ENCODE data around the gene SVOP.

The SVOP gene

DNA sequence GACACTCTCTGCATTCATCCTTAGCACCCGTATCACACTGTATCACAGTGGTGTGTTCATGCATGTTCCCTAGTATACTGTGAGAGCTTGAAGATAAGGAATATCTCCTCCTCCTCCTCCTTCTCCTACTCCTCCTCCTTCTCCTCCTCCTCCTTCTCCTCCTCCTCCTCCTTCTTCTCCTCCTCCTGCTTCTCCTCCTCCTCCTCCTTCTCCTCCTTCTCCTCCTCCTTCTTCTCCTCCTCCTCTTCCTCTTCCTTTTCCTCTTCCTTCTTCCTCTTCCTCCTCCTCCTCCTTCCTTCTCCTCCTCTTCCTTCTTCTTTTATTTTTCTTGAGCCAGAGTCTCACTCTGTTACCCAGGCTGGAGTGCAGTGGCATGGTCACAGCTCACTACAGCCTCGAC is 113.9 kb downstream of the SVOP start:
- TF ChIP-seq ZBTB7A (IDR thresholded peaks at IDR 0.05; ENCODE audit: low read depth) (no peak), EP300 (IDR thresholded peaks at IDR 0.05; ENCODE audit: borderline replicate concordance) (no peak), RAD21 (IDR thresholded peaks at IDR 0.05; ENCODE audit: low read depth) (no peak), EGR1 (IDR thresholded peaks at IDR 0.05) (no peak), TCF12 (IDR thresholded peaks at IDR 0.05; ENCODE audit: low read depth) (no peak), CREB1 (IDR thresholded peaks at IDR 0.05; ENCODE audit: low read depth) (no peak), CEBPB (IDR thresholded peaks at IDR 0.05) (no peak), NFIC (IDR thresholded peaks at IDR 0.05) (no peak), TEAD4 (IDR thresholded peaks at IDR 0.05) (no peak), TAF1 (IDR thresholded peaks at IDR 0.05; ENCODE audit: low read depth) (no peak), YY1 (IDR thresholded peaks at IDR 0.05; ENCODE audit: low read depth) (no peak), FOXM1 (IDR thresholded peaks at IDR 0.05; ENCODE audit: borderline replicate concordance, low read depth) (no peak)
- TF ChIP-seq, protein P1, sequence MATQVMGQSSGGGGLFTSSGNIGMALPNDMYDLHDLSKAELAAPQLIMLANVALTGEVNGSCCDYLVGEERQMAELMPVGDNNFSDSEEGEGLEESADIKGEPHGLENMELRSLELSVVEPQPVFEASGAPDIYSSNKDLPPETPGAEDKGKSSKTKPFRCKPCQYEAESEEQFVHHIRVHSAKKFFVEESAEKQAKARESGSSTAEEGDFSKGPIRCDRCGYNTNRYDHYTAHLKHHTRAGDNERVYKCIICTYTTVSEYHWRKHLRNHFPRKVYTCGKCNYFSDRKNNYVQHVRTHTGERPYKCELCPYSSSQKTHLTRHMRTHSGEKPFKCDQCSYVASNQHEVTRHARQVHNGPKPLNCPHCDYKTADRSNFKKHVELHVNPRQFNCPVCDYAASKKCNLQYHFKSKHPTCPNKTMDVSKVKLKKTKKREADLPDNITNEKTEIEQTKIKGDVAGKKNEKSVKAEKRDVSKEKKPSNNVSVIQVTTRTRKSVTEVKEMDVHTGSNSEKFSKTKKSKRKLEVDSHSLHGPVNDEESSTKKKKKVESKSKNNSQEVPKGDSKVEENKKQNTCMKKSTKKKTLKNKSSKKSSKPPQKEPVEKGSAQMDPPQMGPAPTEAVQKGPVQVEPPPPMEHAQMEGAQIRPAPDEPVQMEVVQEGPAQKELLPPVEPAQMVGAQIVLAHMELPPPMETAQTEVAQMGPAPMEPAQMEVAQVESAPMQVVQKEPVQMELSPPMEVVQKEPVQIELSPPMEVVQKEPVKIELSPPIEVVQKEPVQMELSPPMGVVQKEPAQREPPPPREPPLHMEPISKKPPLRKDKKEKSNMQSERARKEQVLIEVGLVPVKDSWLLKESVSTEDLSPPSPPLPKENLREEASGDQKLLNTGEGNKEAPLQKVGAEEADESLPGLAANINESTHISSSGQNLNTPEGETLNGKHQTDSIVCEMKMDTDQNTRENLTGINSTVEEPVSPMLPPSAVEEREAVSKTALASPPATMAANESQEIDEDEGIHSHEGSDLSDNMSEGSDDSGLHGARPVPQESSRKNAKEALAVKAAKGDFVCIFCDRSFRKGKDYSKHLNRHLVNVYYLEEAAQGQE (IDR thresholded peaks at IDR 0.05; ENCODE audit: low read depth), result no peak
- TF ChIP-seq, protein P2, sequence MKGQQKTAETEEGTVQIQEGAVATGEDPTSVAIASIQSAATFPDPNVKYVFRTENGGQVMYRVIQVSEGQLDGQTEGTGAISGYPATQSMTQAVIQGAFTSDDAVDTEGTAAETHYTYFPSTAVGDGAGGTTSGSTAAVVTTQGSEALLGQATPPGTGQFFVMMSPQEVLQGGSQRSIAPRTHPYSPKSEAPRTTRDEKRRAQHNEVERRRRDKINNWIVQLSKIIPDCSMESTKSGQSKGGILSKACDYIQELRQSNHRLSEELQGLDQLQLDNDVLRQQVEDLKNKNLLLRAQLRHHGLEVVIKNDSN (IDR thresholded peaks at IDR 0.05), result no peak
- TF ChIP-seq, protein P3, sequence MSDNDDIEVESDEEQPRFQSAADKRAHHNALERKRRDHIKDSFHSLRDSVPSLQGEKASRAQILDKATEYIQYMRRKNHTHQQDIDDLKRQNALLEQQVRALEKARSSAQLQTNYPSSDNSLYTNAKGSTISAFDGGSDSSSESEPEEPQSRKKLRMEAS (IDR thresholded peaks at IDR 0.05), result no peak

DNA sequence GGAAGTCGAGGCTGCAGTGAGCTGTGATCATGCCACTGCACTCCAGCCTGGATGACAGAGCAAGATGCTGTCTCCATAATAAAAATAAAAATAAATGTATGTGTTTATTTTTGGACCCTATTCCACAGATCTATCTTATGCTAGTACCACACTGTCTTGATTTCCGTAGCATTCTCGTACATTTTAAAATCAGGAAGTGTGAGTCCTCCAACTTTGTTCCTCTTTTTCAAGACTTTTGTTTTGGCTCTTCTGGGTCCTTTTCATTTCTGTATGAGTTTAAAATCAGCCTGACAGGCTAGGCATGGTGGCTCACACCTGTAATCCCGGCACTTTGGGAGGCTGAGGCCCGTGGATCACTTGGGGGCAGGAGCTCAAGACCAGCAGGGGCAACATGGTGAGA is 115.1 kb downstream of the SVOP start:
- TF ChIP-seq EGR1 (IDR thresholded peaks at IDR 0.05), result no peak
- no peak for TF ChIP-seq TAF1 (IDR thresholded peaks at IDR 0.05; ENCODE audit: low read depth)
- TF ChIP-seq, protein P1 (IDR thresholded peaks at IDR 0.05; ENCODE audit: low read depth), result no peak
- TF ChIP-seq NFIC (IDR thresholded peaks at IDR 0.05), result no peak
- TF ChIP-seq TCF12 (IDR thresholded peaks at IDR 0.05; ENCODE audit: low read depth), result no peak
- no peak for TF ChIP-seq CREB1 (IDR thresholded peaks at IDR 0.05; ENCODE audit: low read depth)
- TF ChIP-seq, protein P3 (IDR thresholded peaks at IDR 0.05), result no peak
- no peak for TF ChIP-seq CEBPB (IDR thresholded peaks at IDR 0.05)
- no peak for TF ChIP-seq EP300 (IDR thresholded peaks at IDR 0.05; ENCODE audit: borderline replicate concordance)
- TF ChIP-seq YY1 (IDR thresholded peaks at IDR 0.05; ENCODE audit: low read depth), result no peak
- TF ChIP-seq FOXM1 (IDR thresholded peaks at IDR 0.05; ENCODE audit: borderline replicate concordance, low read depth), result no peak
- TF ChIP-seq ZBTB7A (IDR thresholded peaks at IDR 0.05; ENCODE audit: low read depth), result no peak
- no peak for TF ChIP-seq TEAD4 (IDR thresholded peaks at IDR 0.05)
- no peak for TF ChIP-seq RAD21 (IDR thresholded peaks at IDR 0.05; ENCODE audit: low read depth)
- TF ChIP-seq, protein P2 (IDR thresholded peaks at IDR 0.05), result no peak

DNA sequence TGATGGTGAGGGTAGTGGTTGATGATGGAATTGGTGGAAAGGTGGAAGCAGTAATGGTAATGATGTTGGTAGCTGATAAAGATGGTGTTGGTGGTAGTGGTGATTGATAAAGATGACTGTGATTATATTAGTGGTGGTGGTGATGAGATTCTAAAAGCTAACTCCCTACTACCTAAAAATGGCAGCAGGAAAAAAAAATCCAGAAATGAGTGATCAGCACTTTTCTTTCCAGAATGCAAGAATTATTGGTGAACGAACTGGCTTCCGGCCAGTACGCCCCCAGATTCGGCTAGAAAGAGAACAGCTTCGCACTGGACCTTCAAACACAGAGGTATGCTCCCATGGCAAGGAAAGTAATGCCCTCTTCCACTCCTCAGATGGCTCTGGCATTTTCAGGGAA is 121.7 kb downstream of the SVOP start:
- TF ChIP-seq CREB1 (IDR thresholded peaks at IDR 0.05; ENCODE audit: low read depth), result no peak
- no peak for TF ChIP-seq TAF1 (IDR thresholded peaks at IDR 0.05; ENCODE audit: low read depth)
- TF ChIP-seq FOXM1 (IDR thresholded peaks at IDR 0.05; ENCODE audit: borderline replicate concordance, low read depth), result no peak
- TF ChIP-seq, protein P1 (IDR thresholded peaks at IDR 0.05; ENCODE audit: low read depth), result no peak
- TF ChIP-seq EP300 (IDR thresholded peaks at IDR 0.05; ENCODE audit: borderline replicate concordance), result no peak
- TF ChIP-seq, protein P2 (IDR thresholded peaks at IDR 0.05), result no peak
- no peak for TF ChIP-seq EGR1 (IDR thresholded peaks at IDR 0.05)
- TF ChIP-seq TCF12 (IDR thresholded peaks at IDR 0.05; ENCODE audit: low read depth), result no peak
- no peak for TF ChIP-seq NFIC (IDR thresholded peaks at IDR 0.05)

DNA sequence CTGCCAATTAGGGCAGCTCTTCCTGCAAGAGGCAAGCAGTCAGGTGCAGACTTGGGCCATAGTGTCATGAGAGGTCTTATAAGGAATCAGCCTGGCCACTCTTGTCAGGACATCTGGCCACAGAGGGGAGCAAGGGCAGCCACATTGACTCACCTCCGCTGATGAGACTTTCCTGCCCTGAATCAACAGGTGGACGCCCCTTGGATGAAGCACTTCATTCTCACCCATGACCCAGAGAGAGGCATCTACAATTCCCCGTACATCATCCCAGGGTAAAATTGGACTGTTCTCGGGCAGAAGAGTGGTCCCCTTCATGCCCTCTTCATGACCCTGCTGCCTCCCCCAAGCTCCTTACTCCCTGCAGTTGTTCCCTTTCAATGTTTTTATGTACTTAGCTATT is 124.1 kb downstream of the SVOP start:
- TF ChIP-seq EGR1 (IDR thresholded peaks at IDR 0.05), result no peak
- no peak for TF ChIP-seq CREB1 (IDR thresholded peaks at IDR 0.05; ENCODE audit: low read depth)
- TF ChIP-seq YY1 (IDR thresholded peaks at IDR 0.05; ENCODE audit: low read depth), result no peak
- TF ChIP-seq, protein P3 (IDR thresholded peaks at IDR 0.05), result no peak
- TF ChIP-seq RAD21 (IDR thresholded peaks at IDR 0.05; ENCODE audit: low read depth), result no peak
- no peak for TF ChIP-seq TCF12 (IDR thresholded peaks at IDR 0.05; ENCODE audit: low read depth)
- no peak for TF ChIP-seq EP300 (IDR thresholded peaks at IDR 0.05; ENCODE audit: borderline replicate concordance)
- TF ChIP-seq CEBPB (IDR thresholded peaks at IDR 0.05), result no peak
- no peak for TF ChIP-seq TAF1 (IDR thresholded peaks at IDR 0.05; ENCODE audit: low read depth)

All from Ishikawa (cell line).